GM23248 (cell line): ENCODE measurements around the gene DNAJC22.

Source experiments
- EZH2 ChIP-seq: fragments of 200-600 bp; sonication (generic); IDR thresholded peaks from 2 replicates; pipeline ENCODE4 v1.6.1; 2018; ENCODE audit warnings: antibody characterized with exemption, mild to moderate bottlenecking; ENCODE audit not compliant: insufficient read depth, poor library complexity, severe bottlenecking
- EZH2phosphoT487 ChIP-seq: fragments of 200-600 bp; sonication (generic); IDR thresholded peaks from 2 replicates; pipeline ENCODE4 v1.6.1; 2018; ENCODE audit warnings: antibody characterized with exemption, moderate library complexity, mild to moderate bottlenecking, low read depth; ENCODE audit not compliant: insufficient read depth

DNA sequence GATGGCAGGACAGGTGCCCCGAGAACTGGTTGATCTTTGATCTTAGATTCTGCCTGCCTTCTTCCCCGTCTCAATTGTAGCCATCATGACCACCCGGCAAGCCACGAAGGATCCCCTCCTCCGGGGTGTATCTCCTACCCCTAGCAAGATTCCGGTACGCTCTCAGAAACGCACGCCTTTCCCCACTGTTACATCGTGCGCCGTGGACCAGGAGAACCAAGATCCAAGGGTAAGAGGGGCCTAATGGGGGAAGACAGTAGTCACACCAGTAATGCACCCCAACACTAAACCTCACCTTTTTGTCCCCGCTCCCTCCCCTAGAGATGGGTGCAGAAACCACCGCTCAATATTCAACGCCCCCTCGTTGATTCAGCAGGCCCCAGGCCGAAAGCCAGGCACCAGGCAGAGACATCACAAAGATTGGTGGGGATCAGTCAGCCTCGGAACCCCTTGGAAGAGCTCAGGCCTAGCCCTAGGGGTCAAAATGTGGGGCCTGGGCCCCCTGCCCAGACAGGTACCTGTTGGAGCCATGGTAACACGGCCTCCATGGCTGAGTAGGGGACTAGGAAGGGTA, 23.1 kb upstream of the DNAJC22 start:
- no peak for TF ChIP-seq EZH2
- no peak for TF ChIP-seq EZH2phosphoT487
